ENCODE data around the gene TIFAB.

Gene TIFAB

DNA sequence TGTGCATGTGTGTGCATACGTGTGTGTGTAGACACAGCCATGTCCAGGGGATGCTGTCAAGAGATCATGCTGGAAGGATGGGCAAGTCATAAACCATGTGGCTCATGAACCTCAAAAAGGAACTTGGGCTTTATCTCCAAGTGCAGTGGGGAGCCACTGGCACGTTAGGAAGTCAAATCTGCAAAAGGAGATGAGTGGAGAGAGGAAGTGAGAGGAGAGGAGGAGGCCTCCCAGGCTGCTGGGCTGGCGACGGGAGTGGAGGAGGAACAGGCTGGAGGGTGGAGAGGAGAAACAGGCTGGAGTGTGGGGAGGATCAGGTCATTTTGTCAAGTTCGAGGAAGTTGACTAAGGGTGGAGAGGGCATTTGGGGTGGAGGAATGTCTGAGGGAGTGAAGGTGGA is 29.2 kb upstream of the TIFAB start:
- DNase-seq: no peak

DNA sequence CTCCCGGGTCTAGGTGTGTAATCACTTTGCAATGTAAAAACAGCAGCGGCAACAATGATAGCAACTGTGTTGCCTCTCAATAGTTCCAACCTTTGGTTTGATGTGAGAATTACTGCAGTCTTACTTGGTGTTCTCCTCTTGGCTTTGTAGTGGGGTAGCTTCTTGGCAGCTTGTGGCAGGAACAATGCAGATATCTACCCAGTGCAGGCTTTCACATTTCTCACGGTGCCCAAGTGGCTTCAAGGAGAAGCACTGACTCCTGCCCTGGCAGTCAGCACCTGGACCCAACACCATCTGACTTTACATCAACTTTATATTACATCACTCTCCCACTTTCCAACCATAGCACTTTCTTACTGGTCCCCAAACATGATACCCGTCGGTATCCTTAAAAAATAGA is 28.4 kb upstream of the TIFAB start:
- no peak for DNase-seq

DNA sequence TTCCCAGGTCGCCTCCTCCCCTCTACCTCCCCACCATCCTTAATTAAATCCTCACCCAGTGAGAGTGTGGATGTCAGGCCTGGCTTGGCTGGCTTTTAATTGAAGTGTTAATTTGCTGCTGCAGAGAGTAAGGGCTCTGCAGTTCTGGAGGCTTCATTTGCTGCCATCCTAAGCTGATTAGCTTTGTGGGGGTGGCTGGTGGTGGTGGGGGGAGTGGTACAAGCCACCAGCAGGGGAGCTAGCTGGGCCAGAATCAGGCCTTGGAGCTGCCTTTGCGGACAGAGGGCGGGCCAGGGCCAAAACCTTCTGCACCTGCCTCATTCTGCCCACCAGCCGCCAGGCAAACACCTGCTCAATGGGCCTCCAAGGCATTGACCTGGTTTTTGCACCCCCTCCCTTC is 26.8 kb upstream of the TIFAB start:
- no peak for DNase-seq

DNA sequence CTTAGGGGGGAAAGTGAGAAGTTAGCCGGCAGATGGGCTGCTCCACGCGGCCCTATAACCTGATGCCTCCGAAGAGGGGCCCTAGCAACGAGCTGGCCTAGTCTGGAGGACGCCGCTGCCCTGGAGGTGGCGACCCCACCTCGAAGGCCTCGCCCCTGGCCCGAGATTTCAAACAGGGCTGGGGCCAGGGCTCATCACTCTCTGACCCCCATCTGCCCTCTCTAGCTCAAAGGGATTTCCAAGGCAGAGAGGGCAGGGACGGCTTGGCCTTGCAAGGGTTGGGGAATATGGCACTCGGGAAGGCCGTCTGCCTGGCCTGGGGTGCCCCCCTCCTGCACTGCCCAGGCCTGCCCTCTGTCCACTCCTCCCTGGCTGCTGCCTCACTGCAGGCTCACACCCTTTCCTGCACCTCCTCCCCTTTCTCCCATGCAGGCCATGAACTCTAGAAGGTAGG is 25.5 kb upstream of the TIFAB start:
- DNase-seq: no peak

DNA sequence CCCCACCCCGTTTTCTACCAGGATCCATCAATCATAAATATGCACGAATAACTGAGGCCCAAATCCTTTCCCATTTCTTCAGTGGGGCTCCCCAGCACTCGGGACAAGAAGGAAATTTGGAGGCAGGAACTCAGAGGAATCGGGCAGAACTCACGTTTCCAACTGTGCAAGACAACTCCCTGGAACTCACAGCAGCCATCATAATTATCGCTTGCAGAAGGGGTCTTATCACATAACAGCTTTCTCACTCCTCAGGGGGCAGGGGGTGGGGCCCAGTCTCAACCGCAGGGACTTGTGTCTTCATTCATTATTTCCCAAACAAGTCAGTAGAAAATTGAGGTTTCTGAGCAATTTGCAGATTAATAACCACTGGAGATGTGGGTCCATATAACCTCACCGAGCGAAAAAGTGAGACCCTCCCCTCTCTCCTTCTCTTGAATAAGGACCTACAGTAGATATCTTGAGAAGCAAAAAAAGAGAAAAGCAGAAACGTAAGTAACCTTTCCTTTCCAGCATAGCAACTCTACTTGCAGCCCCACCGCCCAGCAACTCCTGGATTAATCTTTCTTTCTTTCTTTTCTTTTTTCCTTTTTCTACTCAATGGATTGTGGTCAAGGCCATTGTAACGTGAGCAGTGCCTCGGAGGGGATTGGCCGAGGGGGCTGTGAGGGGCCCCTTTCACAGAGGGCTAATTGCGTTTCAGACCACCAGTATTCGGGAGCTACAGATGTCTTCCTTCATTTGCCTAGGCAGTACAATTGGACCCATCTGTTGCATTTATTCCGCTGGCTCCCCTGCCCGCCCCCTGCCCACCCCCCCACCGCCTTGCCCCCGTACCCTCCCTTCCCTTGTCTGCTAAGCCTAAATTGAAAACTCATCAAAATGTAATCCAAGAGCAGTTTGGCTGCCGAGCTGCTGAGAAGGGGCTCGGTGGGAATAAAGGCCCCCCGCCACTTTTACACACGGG is 24.7 kb upstream of the TIFAB start:
- DNase-seq: no peak

DNA sequence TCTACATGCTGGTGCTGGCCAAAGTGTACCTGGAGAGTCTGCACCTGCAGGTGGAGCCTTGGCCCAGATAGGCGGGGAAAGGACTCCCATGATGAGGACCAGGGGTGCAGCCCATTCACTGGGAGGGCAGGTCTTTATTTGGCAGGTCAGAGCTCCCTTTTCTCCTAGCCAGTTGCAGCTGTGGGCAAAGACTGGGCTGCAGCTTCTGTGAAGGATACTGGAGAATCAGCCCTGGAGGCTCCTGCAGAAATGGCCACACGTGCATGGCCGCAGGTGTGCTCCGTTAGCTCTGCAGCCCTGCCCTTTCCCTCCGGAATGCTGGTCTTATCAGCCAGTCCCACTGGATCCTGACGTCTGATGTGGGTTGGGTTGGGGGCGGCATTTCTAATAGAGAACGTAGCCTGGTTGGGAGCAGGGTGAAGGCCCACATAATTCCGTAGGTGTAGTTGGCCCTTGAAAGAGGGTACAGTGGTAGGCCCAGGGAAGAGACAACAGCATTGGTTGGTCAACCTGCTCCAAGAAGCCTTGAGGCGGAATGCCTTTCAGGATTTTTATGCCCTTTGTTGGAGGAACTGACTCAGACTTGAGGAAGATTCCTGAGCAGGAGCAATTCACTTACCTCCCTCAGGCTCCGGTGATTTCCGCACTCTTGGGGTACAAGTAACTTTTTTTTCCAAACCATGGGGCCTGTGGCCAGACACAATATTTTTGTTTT is 22.0 kb upstream of the TIFAB start:
- no peak for DNase-seq

DNA sequence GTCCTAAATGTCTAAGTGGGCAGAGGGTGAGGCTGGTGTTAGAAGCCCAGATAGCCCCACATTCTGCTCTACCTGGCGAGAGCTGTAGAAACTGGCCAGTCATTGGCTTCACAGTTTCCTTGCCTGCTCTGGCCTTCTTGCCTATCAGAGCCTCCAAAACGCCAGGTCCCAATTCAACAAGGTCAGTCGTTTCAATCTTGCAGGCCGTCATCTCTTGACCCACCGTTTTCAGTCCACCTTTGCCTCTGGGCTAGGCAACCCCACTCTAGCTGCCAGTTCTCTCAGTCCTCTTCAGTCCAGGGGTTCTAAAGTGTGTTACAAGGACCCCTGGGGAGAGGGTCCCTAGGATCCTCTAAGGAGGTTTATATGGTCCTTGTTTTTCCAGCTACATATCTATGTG is 20.0 kb upstream of the TIFAB start:
- no peak for DNase-seq

DNA sequence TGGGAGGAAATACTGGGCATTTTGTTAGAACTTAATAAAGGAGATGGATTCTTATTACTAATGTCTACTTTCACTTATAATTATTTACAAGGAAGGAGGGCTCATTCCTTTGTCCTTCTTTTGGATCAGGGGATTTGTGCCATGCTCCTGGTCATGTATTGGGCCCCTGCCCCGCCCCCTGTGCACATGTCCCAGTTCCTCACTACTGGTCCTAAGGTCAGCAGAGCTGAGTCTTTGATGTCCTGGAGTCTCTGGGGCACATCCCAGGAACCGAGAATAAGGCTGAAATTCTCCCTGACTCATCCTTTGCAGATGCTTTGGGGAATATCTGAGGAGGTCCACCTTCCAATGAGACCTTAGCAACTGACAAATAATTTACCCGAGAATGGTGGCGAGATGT is 19.6 kb upstream of the TIFAB start:
- no peak for DNase-seq

DNA sequence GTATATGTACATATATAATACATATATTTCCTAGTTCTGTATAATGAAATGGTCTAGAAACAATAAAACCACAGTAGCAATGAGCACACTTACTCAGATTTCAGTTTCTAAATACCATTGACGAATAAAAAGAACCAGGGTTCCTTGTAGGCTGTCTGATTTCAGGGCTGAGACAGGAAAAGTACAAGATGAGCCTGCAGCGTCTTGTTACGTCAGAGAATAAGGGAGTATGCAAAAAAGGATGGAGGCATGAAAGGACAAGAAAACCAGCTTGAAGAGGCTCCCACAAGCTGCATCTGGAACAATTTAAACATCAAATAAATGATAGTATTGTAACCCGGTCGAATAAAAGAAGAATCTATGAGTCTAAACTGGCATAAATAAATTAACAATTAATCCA is 17.8 kb upstream of the TIFAB start:
- DNase-seq: no peak

DNA sequence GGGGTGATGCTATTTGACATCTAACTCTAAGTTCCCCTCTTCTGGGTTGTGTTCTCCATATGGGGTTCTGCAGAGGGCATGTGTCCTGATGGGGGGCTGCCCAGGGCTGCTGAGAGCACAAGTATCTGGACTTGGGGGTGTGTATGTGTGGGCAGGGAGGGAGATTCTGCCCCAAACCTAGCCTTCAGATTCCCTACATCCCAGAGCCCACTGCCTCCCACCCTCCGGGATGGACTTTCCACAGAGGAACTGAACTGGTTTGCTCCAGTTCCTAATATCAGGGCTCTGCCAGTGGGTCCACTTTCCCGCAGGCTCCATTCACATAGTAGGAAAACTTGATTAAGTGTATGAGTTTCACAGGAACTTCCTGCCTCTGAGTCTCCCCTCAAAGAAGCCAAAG is 16.4 kb upstream of the TIFAB start:
- no peak for DNase-seq

DNA sequence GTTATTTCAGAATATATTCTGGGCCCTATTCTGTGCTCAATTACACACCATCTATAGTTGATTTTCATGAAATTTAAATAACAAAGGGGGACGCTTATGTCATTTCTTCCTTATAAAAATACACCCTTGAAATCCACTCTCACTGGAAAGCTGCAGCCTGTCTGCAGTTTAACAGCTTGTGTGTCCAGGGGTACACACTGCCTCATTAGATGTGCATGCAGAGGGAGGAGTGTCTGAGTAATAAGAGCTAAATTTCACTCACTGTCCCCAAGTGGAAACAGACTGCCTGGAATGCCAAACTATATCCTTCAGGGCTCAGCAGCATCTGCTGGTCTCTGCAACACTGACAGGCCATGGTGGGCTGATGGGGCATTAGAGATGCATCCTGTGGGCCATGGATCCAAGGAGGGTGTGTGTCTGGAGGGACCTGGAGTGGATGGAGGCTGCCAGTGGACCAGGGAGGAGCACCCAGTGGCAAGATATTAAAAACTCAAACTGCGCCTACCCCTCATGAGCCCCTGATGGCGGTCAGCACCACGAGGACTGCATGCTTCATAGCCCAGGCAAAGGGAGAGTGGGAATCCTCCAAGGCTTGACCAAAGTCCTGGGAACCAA is 15.8 kb upstream of the TIFAB start:
- no peak for DNase-seq

DNA sequence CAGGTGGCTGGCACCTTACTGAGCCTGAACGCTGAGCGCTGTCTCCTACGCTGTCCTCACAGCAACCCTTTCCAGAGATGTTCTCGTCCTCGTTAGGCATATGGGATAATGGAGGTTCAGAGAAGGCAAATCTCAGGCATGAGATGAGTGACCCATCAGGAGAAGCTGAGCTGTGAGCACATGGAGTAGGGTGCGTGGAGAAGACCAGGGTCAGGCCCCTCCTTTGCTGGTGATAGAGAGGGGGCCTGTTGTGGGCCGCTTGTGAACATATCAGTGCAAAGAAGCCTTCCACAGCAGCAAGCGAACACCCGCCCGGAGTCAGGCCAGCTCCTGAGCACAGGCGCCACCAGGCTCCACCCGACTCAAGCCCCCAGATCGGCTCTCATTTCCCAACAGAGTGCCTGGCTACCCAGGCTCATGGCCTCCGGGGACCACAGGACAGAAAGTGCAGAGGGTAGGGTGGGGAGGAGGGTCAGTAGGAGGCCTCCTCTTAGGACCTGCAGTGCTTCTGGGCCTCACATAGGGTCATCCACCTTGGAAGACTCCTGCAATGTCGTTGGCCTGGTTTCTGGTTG is 15.0 kb upstream of the TIFAB start:
- DNase-seq: no peak

DNA sequence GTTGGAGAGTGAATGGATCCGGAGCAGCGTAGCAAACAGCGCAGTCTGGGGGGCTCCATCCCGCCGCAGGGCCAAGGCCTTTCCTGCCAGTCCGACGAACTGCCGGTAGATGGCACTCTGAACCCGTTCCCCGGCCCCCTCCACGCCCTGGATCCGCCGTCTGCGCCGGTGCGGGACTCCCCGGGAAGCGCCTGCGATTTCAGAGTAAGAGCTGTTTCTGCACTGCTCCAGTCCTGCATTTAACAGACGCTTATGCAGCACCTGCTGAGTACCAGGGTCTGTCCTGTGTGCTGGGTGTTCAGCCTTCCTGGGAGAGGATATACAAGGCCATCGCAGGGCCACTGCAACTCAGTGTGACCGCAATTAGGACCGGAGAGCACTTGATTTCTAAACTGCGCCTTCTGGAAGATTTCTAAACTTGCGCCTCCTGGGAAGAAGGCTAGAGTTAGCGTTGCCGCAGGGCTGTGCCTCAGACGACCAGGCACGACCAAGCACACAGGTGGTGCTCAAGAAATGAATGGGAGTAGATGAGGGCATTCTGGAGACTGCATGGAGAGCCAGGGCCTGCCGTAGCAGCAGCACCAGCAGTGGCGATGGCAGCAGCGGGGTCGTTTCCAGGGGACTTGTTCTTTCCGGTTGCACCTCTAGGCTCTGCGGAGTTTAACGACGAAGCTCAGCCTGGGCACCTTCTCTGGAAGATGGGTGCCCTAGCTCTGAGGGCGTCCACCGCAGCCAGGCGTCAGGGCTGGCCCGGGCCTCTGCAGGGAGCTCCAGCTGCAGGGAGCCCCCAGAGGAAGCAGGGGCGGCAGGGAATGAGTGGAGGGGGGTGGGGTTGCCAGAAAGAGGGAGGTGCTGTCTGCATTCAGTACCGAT is 14.3 kb upstream of the TIFAB start:
- DNase-seq: no peak

DNA sequence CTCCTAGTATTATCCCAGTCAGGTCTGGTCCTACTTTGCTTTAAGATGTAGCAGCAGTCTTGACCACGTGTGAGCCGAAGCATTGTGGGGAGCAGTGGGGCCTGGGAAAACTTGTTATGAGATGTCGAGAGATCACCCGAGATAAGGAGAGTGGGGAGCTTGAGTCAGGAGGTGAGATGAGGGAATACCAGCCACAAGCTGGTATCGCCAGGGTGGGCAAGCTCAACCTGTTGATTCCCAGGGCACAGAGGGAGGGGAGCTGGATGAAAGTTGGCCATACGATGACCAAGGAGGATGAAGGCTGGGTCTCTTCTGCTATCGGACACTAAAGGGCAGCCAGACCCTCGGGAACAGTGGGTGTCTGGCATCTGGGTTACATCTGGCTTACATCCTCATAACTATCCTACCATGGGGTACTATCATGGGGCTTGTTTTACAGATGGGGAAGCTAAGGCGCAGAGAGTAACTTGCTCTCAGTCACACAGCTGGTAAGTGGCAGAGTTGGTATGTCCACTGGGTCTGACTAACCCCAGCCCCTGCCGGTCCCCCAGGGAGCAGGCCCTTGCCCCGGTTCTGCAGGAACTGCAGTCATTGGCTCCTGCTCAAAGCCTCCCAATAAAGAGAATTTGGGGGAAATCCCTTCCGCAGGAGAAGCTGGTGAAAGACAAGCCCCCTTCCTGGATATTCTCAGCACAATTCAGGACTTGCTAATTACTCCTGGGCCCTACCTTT is 13.4 kb upstream of the TIFAB start:
- DNase-seq: no peak

DNA sequence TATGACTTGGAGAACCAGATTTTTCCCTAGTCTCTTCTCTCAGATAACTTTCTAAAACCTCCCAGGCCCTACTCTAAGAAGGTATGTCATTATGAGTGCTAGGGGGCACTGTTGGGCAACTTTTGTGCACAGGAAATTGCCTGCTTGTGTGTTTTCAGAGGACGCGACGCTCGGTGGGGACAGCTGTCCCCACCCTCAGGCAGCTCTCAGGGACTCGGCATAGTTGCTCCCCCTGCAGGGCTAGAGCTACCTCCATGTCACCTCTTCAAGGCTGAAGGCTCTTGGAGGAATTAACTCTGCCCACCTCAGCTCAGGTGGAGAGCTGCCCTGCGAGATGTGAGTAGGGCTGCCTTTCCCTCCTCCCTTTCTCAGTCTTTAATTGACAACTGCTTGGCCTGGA is 10.2 kb upstream of the TIFAB start:
- DNase-seq: no peak

DNA sequence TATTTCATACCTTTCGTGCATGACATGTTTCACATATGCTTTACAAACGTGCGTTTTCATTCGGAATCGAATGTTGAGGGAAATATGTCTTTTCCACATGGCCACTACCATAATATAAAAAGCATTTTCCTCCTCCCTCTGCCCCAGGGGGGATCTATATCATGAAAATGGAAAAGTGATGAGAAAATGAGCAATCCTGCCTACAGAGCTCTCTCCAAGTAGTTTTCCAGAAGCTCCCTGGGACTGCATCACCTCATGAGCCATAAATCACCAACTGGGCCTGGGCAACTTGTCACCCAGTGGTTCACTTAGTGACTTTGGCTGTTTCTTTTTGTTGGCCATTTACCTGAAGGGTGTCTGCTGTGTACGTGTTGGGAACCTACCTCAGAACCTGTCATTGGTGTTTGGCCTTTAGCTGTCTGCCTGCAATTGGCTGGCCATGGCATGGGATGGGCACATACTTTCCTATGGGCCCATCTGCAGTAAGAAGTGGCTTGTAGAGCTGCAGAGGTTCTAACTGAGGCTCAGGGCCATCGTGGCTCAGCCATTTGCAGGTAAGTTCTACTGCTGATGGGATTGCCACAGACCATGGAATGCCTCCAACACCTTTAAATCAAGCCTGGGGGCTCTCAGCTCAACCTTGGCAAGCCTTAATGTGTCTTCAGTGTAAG is 9.5 kb upstream of the TIFAB start:
- no peak for DNase-seq

DNA sequence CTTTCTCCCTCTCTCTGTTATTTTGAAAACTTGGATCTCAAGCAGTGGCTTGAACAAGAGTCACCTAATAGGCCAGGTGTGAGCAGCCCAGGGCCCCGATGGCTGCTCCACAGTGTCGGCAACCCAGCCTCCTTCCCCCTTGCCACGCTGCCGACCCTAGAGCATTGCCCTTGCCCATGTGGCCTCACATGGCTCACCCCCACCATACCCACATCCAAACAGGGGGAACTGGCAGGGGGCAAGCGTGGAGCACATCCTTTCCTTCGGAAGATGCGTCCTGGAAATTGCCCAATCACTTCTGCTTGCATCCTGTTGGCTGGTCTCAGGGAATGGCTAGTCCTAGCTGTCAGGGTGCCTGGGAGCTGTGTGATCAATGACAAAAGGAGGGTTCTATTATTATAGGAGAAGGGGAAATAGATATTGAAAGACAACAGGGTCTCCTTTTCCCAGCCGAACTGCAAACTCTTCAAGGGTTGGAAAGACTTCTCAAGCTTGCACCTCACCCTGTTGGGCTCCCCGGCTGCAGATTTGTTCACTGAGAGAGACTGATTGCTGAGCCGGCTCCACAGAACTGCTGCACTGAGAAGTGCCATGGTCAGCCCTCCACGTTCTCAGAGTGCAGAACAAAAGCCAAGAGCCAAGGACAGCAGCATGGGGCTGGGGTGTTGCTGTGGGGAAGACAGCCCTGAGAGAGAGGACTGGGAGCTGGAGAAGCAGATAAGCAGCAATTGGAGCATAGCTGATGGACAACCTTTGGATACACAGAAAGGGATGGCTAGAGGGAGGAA is 8.3 kb upstream of the TIFAB start:
- DNase-seq: no peak

DNA sequence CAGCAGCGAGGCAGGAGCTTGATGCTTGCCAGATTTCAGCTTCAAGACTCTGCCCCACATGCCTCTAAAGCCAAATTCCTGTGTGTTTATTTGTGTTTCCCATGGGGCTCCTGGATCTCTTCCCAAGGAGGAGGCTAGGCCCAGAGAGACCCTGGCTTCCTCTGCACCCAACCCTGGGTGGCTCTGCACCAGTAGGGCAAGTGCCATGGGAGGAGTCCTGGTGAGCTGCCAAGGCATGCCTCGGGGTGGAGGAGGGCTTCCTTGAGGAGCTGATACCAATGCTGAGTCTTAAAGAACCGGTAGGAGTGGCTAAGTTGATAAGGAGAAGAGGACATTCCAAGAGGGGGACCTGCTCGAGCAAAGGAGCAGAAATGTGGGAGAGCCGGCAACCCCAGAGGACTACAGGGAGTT is 6.8 kb upstream of the TIFAB start:
- no peak for DNase-seq

DNA sequence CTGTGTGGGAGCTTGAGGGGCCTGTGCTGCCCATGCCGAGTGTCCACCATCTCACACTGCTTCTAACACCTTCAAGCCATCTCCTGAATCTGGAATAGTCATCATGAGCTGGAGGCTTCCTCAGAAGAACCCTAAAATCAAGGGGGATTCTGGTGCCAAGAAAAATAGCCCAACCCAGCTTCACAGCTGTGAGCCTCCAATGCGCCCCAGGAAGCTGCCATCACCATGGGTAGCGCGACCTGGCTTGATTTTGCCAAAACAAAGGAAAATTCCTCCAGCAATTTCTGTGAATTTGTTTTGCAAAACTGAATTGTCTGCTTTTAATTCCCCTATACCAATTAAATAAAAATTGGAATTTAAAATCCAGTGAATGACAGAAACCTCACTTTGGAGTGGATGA is 6.2 kb upstream of the TIFAB start:
- DNase-seq: no peak

DNA sequence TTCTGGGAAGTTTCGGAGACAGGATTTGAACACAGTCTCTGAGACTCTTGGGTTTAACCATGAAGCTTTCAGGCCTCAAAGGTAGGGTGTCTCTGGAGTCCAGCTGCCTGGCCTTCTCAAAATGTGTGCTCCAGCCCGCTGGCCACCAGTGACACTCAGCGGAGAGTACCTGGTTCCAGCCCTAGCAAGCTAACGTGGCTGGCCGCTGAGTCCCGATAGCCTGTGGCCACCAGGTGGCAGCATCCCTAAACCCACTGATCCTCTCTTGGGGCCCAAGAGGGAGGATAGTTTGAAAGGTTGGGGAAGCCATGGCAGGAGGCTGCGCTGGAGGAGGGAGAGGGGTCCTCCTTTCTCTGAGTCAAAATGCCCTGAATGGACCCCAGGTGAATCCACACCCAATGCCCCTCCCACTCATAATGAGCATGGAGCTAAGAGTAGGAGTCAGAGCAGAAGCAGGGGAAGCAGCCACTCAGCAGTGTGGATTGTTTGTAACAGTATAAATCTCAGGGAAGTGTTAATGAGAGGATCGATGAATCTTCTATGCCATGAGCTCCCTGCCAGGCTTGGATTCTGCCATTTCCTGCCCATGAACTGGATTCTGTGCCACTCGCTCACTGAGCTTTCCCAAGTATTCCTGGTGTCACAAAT is 5.4 kb upstream of the TIFAB start:
- no peak for DNase-seq

Data from DMS79 (cell line).